PC-3 (cell line): ENCODE measurements around the gene TMTC3. TPM values are rescaled to one million over a fixed set of nuclear protein-coding genes. Genes with fewer than 3 reads are reported as not detected.
"Not testable (repeated sequence)": the region's sequence is repeated elsewhere in the genome, so short reads cannot be mapped to it uniquely, and the experiment has no call there.

ENCODE experiments used
- ATAC-seq: fragments of 200-7000 bp; cut with Tn5 transposase; 2 replicates; pipeline ENCODE4 v1.9.1; 2020; ENCODE audit warnings: mild to moderate bottlenecking, moderate library complexity
- BruUV-seq: library from RNA; stranded (reverse); fragments of 400-500 nt; replicated peaks from 2 replicates; lab custom pipeline; 2021; lab: Mats Ljungman, UMichigan
- CTCF ChIA-PET: fragments of 300-600 bp; sonication (Branson Sonifier 250); formaldehyde crosslinking; loops from one replicate; lab custom pipeline; 2022; ENCODE audit warnings: antibody characterized with exemption; lab: Charles Lee
- POLR2A ChIA-PET: fragments of 300-600 bp; sonication (Branson Sonifier 250); formaldehyde crosslinking; loops from one replicate; lab custom pipeline; 2022; ENCODE audit warnings: antibody characterized with exemption; ENCODE audit not compliant: unreplicated experiment; lab: Charles Lee
- DNase-seq: peaks from one replicate; pipeline ENCODE4 v3.0.0-alpha.2; 2015
- H2AFZ ChIP-seq: fragments of 300-600 bp; sonication (generic); 2 replicates; pipeline ENCODE4 v1.6.0; 2016; ENCODE audit warnings: antibody characterized with exemption, low read length
- H3F3A ChIP-seq: fragments of 300-600 bp; sonication (generic); one replicate; pipeline ENCODE4 v1.6.0; 2017; ENCODE audit warnings: antibody characterized with exemption, low read length, control low read depth, mild to moderate bottlenecking; ENCODE audit not compliant: unreplicated experiment
- H3K27ac ChIP-seq: fragments of 300-600 bp; sonication (generic); 2 replicates; pipeline ENCODE4 v1.5.1; 2016; ENCODE audit warnings: mild to moderate bottlenecking, low read length
- H3K27me3 ChIP-seq: fragments of 300-600 bp; sonication (generic); 2 replicates; pipeline ENCODE4 v1.6.1; 2016; ENCODE audit warnings: low read length, mixed read lengths
- H3K36me3 ChIP-seq: fragments of 300-600 bp; sonication (generic); 2 replicates; pipeline ENCODE4 v1.6.1; 2016; ENCODE audit warnings: low read depth, mixed run types, low read length, mixed read lengths
- H3K4me1 ChIP-seq: fragments of 300-600 bp; sonication (generic); 2 replicates; pipeline ENCODE4 v1.5.1; 2016; ENCODE audit warnings: low read length; ENCODE audit not compliant: insufficient read depth
- H3K4me2 ChIP-seq: fragments of 300-600 bp; sonication (generic); 2 replicates; pipeline ENCODE4 v1.6.0; 2016; ENCODE audit warnings: low read length
- H3K4me3 ChIP-seq: fragments of 300-600 bp; sonication (generic); 2 replicates; pipeline ENCODE4 v1.5.1; 2016; ENCODE audit warnings: mild to moderate bottlenecking, low read length, mixed read lengths
- H3K79me2 ChIP-seq: fragments of 300-600 bp; sonication (generic); 2 replicates; pipeline ENCODE4 v1.6.1; 2017; ENCODE audit warnings: low read length, mixed read lengths
- H3K9ac ChIP-seq: fragments of 300-600 bp; sonication (generic); 2 replicates; pipeline ENCODE4 v1.6.0; 2016; ENCODE audit warnings: mild to moderate bottlenecking, low read length
- H3K9me2 ChIP-seq: fragments of 300-600 bp; sonication (generic); replicated peaks from 2 replicates; pipeline ENCODE4 v1.6.1; 2016; ENCODE audit warnings: mixed run types, low read length, mixed read lengths
- H3K9me3 ChIP-seq: fragments of 300-600 bp; sonication (generic); 2 replicates; pipeline ENCODE4 v1.6.1; 2016; ENCODE audit warnings: low read length, mixed read lengths
- H4K20me1 ChIP-seq: fragments of 300-600 bp; sonication (generic); 2 replicates; pipeline ENCODE4 v1.6.1; 2016; ENCODE audit warnings: low read length, mixed read lengths
- CTCF ChIP-seq: fragments of 300-600 bp; sonication (generic); conservative IDR thresholded peaks from 2 replicates; pipeline ENCODE4 v1.5.1; 2017; ENCODE audit warnings: antibody characterized with exemption, low read depth, mild to moderate bottlenecking, low read length
- EZH2 ChIP-seq: fragments of 300-600 bp; sonication (generic); IDR thresholded peaks from one replicate; pipeline ENCODE4 v1.6.1; 2017; ENCODE audit warnings: antibody characterized with exemption, mild to moderate bottlenecking, low read length; ENCODE audit not compliant: unreplicated experiment
- EZH2phosphoT487 ChIP-seq: fragments of 300-600 bp; sonication (generic); IDR thresholded peaks from 2 replicates; pipeline ENCODE4 v1.6.1; 2018; ENCODE audit warnings: mild to moderate bottlenecking, antibody characterized with exemption, low read length, borderline replicate concordance
- intact Hi-C: fragments of 100-400 bp; cut with micrococcal nuclease; formaldehyde crosslinking; loops from 2 replicates; pipeline ENCODE4 v1.9.0; 2023
- total RNA-seq: library from RNA; depleted of rRNA; stranded (reverse); fragments of >200 nt; gene quantifications from 2 replicates; pipeline ENCODE4 v1.2.3, GENCODE V29; 2014

The TMTC3 gene
- total RNA-seq, 1 experiment from 2014 or later = 11.4 TPM

- no peak overlapping the region for H3K9ac ChIP-seq
- intact Hi-C loops = no loop called here
- CTCF ChIA-PET = no interaction called here
- POLR2A ChIA-PET = no interaction called here
- H3K36me3 ChIP-seq = peaks cover 3% of the 10 kb centered on the region; the same call in 1 of the 2 replicates
- ATAC-seq = no peak
- H3K9me2 ChIP-seq = no peaks in the 10 kb centered on the region
- no peak overlapping the region for H3K4me2 ChIP-seq
- no peaks in the 10 kb centered on the region for H3K4me1 ChIP-seq
- no TSS peak for BruUV-seq
- H3K27me3 ChIP-seq = no peaks in the 10 kb centered on the region
- no peak overlapping the region for H2AFZ ChIP-seq
- TF ChIP-seq EZH2phosphoT487 (no peak), CTCF (no peak), EZH2 (no peak)
- H3K9me3 ChIP-seq = no peaks in the 10 kb centered on the region
- H3K4me3 ChIP-seq = no peak overlapping the region
- no peak overlapping the region for H3K27ac ChIP-seq
- H4K20me1 ChIP-seq = no peaks in the 10 kb centered on the region
- H3K79me2 ChIP-seq = no peaks in the 10 kb centered on the region
- H3F3A ChIP-seq = no peaks in the 10 kb centered on the region
- DNase-seq = no peak
Observed at GRCh38 chr12:88127855-88128254, 14.3 kb upstream of the TMTC3 start.

DNA sequence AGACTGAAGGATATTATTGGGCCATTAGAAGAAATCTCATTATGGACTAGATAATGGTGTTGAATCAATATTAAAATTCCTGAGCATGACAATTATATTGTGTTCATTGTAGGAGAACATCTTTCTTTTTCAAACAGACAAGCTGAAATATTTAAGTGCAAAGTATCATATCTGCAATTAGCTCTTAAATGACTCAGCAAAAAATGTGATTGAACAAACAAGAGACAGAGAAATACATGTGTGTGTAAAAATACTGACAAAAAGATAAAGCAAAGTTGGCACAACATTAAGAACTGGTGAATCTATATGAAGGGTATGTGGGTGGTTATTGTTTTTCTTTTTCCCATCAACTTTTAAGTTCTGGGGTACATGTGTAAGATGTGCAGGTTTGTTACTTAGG lies 9.7 kb upstream of the TMTC3 start:
- Histone ChIP-seq H3K79me2 (no peaks in the 10 kb centered on the region), H2AFZ (no peak overlapping the region), H3K4me3 (no peak overlapping the region), H3F3A (no peaks in the 10 kb centered on the region), H3K27ac (no peak overlapping the region), H3K9ac (no peak overlapping the region), H3K4me1 (no peaks in the 10 kb centered on the region), H3K9me3 (no peaks in the 10 kb centered on the region), H3K4me2 (no peak overlapping the region), H3K9me2 (no peaks in the 10 kb centered on the region), H3K36me3 (no peaks in the 10 kb centered on the region), H3K27me3 (no peaks in the 10 kb centered on the region), H4K20me1 (no peaks in the 10 kb centered on the region)
- ChIA-PET CTCF (no interaction called here), POLR2A (no interaction called here)
- intact Hi-C loops = no loop called here
- ATAC-seq (no peak), DNase-seq (no peak)
- no TSS peak for BruUV-seq
- TF ChIP-seq EZH2 = no peak
- no peak for TF ChIP-seq CTCF
- TF ChIP-seq EZH2phosphoT487 = no peak

DNA sequence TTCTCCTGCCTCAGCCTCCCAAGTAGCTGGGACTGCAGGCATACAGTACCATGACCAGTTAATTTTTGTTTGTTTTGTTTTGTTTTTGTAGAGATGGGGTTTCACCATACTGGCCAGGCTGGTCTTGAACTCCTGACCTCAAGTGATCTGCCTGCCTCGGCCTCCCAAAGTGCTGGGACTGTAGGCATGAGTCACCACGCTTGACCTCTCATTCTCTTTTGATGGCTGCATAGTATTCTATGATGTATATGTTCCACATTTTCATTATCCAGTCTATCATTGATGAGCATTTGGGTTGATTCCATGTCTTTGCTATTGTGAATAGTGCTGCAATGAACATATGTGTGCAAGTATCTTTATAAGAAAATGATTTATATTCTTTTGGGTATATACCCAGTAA lies 8.9 kb upstream of the TMTC3 start:
- H3F3A ChIP-seq, H3K9me3 ChIP-seq, H3K27me3 ChIP-seq, H2AFZ ChIP-seq, BruUV-seq, H3K4me2 ChIP-seq, H3K27ac ChIP-seq, DNase-seq, H4K20me1 ChIP-seq, POLR2A ChIA-PET, H3K36me3 ChIP-seq, H3K4me1 ChIP-seq, H3K9me2 ChIP-seq, H3K4me3 ChIP-seq, H3K79me2 ChIP-seq, H3K9ac ChIP-seq, ATAC-seq, CTCF ChIA-PET, intact Hi-C loops: not testable (repeated sequence)

- CTCF ChIA-PET, POLR2A ChIA-PET: not testable (repeated sequence)
Observed at GRCh38 chr12:88139711-88140110, 2.4 kb upstream of the TMTC3 start.

More at GRCh38 chr12:88139711-88140110, 2.4 kb upstream of the TMTC3 start:
- H3K36me3 ChIP-seq, H3K9ac ChIP-seq, H3K27ac ChIP-seq, H3K9me3 ChIP-seq, H4K20me1 ChIP-seq, H3F3A ChIP-seq, ATAC-seq, H3K9me2 ChIP-seq, H3K27me3 ChIP-seq, BruUV-seq, H2AFZ ChIP-seq, DNase-seq, intact Hi-C loops, H3K4me3 ChIP-seq, H3K4me2 ChIP-seq: not testable (repeated sequence)
- peaks cover 14% of the 10 kb centered on the region for H3K4me1 ChIP-seq
- peaks cover 25% of the 10 kb centered on the region for H3K79me2 ChIP-seq
